Activated CD4-positive, alpha-beta T cell treated with anti-CD3 and anti-CD28 coated beads, Interleukin-10, Interleukin-2, amounts not matched to agents 100 ng/mL and 50 ng/mL, durations not matched to agents 16 hours and 8 hours (primary cell): ENCODE results near the gene CELF2.

ENCODE experiments used
- DNase-seq: peaks from one replicate; pipeline ENCODE4 v3.0.0-alpha.2; 2020

CELF2 gene

DNA sequence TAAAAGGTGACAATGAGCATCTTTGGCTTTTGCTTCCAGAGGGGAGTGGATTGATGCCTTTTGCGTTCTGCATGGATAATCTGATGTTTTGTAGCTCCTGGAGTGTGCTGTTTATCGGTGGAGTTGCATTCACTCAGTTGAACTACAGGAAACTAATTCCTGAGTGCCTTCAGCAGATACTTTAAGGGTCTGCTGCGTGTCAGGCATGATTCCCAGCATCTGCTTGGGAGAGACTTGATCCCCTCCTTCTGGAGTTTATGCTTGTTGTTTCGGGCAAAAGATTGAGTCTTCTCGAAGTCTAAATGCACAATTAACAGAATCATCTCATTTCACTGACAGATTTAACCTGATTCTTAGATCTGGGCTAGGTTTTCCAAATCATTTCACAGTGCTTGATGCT is 46.2 kb downstream of the CELF2 start:
- DNase-seq = no peak

DNA sequence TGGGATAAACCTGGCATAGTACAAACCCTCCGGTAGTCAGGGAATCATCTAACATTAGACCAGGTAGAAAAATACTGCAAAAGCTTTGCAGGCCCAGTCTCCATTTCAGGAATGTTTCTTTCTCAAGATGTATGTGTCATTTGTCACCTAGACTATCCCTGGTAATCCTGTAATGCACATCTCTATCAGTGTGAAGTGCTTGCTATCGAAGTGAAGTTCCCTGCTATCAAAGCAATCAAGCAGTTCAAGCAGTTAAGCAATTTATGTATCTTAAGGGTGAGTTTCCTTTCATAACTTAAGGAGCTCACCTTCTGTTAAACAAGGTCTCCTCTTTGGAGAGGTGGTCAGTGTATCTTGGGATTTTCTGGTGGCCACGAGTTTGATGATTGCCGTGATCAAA is 47.2 kb downstream of the CELF2 start:
- no peak for DNase-seq

DNA sequence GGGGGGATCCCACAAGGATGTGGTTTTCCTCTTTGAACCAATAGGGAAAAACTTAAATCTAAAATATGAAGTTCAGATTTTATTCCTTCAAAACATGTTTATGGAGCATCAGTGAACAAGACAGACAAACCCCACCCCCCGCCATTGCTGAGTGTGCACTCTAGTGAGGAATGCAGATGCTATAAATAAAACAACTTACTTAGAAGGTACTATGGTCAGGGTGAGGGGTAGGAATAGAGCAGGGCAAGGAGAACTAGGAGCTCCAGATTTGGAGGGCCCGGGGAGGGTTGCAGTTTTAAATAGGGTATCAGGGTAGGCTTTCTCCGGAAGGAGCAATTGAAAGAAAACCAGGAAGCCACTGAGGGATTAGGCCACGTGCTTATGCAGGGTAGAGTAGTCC is 47.9 kb downstream of the CELF2 start:
- no peak for DNase-seq

DNA sequence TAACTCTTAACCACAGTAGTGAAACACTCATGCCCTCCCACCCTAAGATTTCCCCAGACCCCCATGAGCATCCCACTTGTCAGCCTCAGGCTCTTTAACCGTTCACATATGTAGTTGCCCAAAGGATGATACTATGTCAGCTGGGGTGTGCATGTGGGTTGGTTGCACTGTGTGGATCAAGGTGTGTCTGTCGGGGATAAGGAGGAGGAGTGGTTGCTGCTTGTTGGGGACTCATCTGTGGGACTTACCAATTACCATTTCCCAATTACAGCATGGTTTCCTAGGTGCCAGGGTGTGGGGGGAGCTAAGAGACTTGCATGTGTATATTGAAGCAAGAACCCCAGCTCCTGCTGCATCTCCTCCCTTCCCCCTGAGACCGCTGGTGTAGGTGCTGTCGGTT is 48.8 kb downstream of the CELF2 start:
- no peak for DNase-seq

DNA sequence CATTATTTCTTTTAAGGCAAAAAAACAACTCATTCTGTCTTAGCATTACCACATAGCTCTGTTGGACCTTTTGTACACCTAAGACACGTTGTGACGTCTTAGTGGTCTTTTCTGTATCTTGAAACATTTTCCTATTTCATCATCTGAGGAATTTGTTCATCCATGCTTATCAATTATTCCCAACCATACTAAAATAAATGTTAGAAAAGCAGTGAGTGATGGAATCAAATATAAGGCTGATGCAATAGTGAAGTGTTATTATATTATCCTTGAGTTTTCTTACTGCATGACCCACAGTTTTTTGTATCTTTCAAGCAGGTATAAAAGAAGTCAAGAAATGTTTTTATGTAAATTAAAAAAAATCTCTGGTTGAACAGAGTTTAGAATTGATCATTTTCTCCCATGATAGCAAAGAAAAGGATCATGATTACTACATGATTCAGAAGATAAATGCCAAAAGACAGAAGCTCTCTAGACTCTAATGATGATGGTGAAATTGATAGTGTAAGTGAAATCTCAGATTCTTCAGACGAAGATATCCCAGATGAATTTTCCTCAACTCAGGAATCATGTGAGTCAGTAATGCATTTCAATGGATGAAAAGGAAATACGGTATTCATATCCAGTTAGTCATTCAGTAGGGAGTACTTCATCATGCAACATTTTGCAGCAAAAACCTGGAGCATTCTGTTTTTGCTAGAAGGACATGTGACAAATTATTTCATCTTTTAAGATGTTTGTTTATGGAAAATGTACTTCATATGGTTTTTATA is 51.4 kb downstream of the CELF2 start:
- DNase-seq = no peak

DNA sequence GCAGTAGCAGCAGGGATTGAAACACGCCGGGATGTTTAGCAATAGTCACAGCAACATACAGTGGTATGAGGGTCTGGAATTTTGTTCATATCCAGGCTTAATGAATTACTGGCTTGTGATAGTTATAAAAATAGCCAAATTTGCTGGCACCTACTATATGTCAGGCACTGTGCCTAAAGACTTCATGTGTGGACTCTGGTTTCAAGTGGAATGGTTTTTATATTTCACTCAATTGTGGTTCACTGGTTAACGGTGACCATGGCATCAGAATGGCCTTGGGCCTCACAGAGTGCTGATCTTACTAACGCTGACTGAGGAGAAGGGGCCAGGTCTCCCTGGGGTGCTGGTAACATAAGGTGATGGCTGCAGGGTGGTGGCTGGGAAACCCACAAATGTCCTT is 55.7 kb downstream of the CELF2 start:
- DNase-seq = no peak

DNA sequence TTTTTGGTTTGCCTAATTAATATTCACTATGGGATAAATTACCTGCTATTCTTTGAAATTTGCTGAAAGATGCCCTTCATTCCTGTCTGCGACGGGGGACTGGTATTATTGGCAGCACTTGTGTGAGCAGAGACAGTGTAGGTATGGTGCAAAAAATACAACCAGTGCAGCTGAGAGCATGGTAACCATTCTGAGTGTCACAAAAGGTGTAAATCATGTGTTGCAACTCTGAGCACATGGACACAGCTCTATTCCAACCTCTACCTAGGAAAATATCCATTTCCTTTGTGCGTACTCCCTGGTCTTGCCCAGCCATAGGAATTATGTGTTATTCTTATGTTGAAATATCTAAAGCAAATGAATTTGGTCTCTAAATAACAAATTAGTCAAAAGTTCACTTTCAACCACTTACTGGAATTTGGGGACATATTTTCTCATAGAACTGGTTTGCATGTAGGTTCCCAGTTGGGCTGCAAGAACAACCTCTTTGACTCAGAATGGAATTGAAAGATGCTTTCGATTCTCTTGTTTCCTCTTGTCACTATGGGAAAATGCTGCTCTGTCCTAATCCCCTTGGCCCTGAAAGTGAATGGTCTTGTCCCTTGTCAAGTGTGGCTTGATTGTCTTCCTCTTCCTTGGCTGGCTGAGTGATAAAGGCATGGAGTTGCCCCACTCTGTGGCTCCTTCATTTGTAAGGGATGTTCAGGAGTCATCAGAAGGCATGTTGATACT is 57.0 kb downstream of the CELF2 start:
- peak; percentile 26 for DNase-seq

DNA sequence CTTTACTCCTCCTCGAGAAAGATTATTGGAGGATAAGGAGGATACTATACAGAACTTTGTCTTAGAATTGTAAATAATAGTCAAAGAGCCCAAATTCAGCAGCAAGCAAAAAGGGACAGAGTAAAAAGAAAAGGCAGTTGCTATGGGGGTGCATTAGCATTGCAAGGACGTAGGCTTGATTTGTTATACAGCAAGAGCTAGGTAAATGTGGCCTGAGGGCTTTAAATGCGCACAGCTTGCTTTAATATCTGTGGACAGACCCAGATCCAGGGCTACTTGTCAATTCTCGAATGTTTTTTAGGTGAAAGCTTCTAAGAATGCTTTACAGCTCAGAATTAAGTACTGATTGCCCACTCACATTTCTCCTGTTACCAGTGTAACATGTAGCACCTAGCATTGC is 58.5 kb downstream of the CELF2 start:
- no peak for DNase-seq

DNA sequence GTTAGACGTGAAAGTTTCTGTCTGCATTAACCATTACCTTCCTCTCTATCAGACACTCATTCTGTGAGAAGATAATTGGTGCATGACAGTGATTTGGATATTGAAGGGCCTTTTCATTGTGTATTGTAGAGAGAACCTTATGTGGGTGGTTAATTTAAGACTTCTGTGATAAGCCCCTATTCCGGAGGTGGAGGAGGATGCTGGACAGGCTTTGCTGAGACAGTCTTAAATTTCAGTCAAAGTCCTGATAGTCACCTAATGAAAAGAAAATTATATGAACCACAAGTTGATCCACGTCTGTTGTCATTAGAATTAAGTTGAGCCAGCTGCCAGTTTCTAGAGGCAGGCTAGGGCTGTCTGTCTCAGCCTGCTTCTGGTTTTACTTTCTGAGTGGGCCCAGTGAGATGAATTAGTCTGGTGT is 62.9 kb downstream of the CELF2 start:
- no peak for DNase-seq

DNA sequence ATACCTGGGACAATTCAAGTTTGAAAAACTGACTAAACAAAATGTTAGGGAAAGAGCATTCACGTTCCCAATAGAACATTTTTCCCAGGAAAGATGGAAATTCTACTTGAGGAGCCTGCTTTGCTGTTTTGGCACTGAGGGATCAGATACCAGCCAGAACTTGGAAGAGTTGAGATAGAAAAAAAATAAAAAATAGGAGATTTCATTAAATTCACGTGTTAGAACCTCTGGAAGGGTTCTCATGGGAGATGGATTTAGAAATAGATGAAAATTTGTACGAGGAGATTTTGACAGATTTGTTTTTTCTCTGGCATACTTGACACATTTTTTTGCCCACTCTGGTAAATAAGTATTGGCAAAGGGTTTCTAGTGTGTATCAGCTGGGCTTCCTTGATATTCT is 63.7 kb downstream of the CELF2 start:
- DNase-seq = no peak

DNA sequence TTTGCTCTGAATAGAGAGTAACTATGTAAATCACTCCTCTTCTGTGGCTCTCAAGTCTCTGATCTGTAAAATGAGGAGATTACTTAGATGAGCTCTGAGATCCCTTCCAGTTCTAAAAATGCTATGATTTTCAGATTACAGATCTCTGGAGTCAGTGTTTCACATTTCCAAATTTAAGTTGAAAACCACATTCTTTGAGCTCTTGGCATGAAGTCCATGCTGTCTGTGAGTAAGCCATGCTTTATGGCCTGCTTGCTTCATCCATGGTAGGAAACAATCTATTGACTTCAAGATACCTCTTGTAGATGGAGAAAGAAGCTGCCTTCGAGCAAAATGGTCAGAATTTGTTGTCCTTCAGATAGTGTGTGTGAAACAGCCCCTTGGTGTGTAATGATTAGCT is 64.9 kb downstream of the CELF2 start:
- no peak for DNase-seq

DNA sequence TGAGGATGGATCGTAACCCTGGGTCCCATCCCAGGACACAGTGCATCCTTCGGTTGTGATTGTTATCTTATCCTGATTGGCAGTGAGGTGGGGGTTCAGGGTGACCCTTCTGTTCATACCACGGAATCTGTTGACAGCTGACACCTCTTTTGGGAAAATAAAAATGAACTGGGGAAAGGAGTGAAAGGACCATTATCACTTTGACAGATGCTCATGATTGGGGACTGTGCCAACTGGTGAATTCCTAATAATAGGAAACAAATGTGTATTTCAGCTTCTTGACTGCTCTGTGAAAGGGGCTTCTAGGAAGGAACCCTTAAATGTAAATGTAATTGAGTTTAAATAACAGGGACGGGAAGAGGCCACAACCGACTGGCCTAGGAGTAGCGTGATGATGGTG is 65.4 kb downstream of the CELF2 start:
- DNase-seq = no peak

DNA sequence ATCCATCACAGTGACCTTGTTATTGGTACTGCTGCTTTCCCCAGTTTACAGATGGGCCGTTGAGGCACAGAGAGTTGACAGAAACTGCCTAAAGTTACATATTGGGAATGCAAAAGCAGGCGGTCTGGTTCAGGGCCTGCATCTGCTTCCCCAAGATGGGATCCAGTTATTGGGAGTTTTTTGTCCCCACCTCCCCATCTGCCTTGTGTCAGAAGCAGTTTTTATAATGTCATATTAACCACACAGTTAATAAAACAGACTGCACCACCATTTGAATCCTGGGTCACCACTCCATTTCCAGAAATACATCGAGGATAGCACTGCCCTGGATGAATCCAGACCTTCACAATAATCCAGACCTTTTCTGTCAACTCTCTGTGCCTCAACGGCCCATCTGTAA is 67.9 kb downstream of the CELF2 start:
- DNase-seq = no peak

DNA sequence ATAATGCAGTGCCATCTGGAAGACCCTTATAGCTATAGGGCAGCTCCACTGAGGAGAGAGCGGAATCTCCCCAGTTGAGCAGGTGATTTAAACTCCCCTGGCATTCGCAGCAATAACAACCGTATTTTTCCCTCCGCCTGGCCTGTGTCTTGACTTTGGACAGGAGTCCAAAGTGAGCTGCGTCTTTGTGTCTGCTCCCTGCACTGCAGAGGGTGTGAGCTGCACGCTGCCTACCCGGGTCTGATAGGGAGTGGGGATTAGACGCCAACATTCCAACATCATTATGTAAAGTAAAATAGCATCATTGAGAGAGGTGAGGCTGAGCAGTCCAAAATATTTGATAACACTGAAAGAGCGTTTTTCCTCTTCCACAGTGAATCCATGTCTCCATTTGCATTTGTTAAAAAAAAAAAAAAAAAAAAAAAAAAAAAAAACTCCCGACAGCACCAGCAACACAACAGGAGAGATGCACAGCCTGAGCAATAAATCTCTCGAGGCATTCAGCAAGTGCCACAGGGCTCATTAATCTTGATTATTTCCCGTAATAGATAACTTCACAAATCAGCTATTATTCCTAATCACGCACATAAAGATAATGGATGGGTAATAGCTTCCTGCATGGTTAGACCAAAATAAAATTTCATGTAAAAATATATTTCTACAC is 68.6 kb downstream of the CELF2 start:
- DNase-seq = no peak

DNA sequence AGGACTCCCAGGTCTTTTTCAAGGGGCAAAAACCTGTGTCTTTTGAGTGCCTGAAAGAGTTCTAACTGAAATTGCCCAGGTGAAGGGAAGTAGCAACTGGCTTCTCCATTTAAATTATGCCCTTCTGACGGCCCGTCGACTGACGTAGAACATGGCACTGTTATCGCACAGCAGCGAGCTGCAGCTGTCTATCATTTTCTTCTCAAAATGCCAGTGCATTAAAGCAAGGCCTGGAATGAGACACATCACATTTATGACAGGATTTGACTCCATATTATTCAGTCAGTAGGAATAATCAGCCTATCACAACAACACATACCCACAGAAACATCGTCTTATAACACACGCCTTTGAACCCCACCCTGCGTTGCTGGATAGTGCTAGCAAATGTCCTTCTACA is 69.7 kb downstream of the CELF2 start:
- DNase-seq = no peak

DNA sequence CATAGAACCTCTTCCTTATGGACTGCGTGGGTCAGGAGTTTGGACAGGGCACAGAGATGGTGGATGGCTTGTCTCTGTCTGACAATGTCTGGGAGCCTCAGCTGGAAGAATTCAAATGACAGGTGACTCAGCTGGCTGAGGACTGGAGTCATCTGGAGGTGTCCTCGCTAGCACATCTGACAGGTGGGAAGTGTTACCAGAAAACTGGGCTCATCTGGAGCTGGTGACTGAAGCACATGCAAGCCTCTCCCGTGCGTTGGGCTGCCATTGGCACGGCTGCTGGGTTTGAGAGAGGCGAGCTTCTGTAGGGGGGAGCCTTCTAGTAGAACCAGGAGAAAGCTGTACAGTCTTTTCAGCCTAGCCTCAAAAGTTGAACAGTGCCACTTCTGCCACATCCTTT is 71.0 kb downstream of the CELF2 start:
- no peak for DNase-seq

DNA sequence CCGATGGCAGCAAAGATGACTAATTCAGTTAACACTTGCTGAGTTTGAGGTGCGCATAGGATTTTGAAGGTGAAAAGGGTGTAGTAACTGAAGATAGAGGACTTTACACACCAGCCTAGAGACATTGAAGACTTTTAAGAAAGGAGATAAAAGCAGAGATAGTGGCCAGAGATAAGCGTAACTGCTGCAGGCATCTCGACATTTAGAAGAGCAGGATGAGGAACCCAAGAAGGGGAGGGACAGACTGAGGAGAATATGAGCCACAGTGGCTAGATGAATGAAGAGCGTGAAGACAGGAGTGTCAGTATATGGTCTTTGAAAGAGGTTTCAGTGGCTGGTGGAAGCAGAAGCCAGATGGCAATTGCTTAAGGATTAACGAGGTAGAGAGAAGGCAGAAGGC is 71.6 kb downstream of the CELF2 start:
- peak; percentile 4 for DNase-seq

DNA sequence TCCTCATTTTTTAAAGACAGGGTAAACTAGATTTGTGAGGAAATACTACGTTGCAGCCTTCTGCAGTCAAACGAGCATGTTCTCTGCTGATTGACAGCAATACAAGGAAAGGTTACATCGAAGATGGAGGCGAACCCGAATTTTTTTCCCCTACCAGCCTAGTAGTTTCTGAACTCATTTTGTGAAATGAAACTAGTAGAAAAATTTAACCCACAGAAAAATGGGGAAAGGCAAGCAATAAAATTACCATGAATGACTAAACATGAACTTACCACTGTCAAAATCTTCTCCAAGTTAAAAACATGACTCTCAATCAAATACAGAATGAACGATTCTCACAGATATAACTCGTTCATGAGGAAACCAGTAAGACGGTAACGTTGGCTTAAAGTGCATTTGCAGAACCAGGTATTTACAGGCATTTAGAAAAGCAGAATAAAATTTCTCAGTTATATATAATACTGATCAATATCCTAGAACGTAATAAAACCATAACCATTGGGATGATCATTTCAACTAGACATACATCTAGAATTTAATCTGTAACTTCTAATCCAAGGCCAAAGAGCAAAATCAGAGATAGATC is 73.9 kb downstream of the CELF2 start:
- DNase-seq = peak; percentile 58

DNA sequence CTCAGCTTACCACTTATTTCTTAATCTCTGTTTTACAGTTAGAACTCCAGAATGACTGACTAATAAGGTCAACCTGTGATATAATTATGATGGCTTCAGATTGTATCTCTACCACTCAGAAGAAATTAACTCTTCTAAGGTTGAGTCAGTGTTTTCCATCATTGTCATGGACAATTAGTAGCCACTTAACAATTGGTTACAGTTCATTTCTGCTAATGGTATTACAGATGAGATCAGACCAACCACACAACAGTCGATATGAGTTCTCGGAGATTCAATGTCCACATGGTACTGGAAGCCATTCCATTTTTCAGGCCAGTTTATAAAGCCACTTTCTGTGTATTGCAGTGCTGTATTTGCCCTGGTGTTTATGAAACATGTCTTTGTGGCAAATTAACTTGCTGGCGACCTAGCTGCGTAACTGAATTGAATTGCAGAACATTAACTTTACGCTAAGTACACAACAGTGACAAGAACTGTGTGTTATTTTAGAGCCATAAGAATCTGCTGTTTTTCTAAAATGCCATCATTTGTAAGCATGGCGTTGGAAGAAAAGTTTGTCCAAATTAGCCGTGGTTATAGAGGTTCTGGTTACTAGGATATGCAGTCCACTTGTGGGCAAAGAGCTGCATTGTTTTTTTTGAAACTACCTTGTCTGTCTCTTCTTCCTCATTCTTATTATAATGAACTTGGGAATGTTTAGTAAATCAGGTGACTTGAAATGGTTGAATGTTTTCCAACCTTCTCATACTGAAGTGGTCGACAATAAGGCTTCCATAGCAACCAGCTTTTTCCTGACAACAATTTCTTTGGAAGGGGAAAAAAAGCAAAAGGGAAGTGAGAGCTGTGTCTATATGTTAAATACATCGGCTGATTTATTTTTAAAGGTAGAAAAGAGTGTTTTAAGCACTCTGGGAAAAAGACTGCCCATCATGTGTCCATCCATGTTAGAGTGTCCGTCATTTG is 76.4 kb downstream of the CELF2 start:
- DNase-seq = no peak

DNA sequence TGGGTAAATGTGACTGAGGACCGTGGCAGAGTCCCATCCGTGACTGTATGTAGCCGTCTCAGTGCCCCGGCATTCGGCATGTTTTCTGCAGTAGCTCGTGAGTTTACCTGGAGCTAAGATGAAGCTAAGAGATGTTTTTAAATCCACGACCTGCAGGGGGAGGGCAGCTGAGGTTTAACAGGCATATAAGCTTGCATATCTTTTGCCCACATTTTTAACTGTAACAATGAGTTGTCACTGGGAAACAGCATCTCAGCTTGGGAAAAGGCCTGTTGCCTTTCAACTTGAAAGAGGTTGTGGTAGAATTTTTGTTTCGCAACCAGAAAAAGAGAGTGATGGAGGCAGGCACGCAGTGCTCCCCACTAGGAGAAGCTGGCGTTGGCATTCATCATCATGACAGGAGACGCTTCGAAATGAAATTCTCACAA is 77.7 kb downstream of the CELF2 start:
- DNase-seq = no peak

DNA sequence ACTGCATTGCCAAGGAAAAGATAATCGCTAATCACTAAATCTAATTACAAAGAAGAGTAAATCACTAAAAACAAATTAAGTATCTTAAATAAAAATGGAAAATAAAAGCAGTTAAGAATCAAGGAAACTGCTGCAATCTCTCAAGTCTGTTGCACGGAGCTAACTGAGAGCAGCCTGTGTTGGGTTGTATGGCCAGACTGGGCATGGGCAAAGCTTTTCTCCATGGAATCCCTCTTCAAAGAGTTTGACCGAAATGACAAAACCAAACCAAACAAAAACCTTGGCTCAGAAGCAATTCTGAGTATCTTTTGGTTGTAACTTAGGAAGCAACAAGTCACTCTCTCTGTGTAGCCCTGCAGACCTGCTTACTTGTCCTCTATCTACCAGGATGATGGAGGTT is 78.8 kb downstream of the CELF2 start:
- DNase-seq = no peak

DNA sequence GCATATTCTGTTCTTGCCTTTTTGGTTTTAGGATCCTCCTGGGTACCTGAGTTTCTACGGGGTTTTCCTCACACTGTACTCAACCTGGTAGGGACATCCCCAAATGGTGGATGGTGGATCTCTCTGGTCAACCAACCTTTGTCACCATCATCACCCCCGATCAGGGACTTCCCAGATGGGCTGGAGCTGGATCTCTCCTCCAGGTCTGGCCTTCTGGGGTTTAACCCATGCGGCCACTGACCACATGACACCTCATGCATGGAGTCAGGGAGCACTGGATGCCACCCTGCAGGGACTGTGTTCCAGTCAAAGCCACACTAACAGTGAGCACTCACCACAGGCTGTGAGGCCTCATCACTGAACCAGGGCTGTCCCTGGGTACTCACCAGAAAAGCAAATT is 80.0 kb downstream of the CELF2 start:
- peak; percentile 28 for DNase-seq

DNA sequence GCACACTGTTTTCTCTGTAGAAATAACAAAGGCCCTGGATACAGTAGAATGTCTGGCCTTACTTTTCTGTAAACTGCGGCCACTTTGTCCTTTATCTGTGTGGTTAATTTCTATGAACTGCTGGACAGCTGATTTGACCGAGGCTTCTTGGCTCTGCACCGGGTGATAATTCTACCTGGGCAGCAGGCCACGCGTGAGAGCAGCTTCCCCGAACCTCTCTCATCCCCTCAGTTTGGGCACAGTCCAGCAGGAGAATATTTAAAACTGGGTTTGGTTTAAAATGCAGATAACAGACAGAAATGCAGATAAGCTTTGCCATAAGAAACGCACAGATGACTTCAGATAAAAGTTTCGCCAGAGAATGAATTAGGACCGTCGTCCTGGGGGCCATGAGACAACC is 81.0 kb downstream of the CELF2 start:
- no peak for DNase-seq
